HEK293 (cell line): Measurements from ENCODE around the gene FHDC1.

Source experiments
- CTCF ChIA-PET: fragments of 350-600 bp; formaldehyde crosslinking; extraction: SDS; loops from one replicate; lab custom pipeline; 2021; ENCODE audit warnings: antibody characterized with exemption; lab: Yijun Ruan, JAX
- POLR2A ChIA-PET: fragments of 300-600 bp; formaldehyde crosslinking; extraction: SDS; loops from one replicate; lab custom pipeline; 2020; ENCODE audit warnings: antibody characterized with exemption, inconsistent platforms; lab: Yijun Ruan, JAX
- H3K27ac ChIP-seq: fragments of 200-500 bp; sonication (Bioruptor generic); 2 replicates; pipeline ENCODE4 v1.5.1; 2014; ENCODE audit warnings: low read depth, low read length, control low read depth, inconsistent platforms; ENCODE audit errors: extremely low read depth
- H3K36me3 ChIP-seq, 2 experiments: fragments of 200-500 bp in 1 of 2; sonication (Bioruptor generic) in 1 of 2; 1 replicate in 1 of 2; 2 replicates in 1 of 2; pipeline ENCODE4 v1.5.1; 2014 to 2017; ENCODE audit warnings: inconsistent platforms in 2 of 2, low read length in 2 of 2; ENCODE audit not compliant: control insufficient read depth in 2 of 2, insufficient read depth in 1 of 2
- H3K4me1 ChIP-seq: fragments of 200-500 bp; sonication (Bioruptor generic); 2 replicates; pipeline ENCODE4 v1.5.1; 2014; ENCODE audit warnings: mild to moderate bottlenecking, low read length, inconsistent platforms; ENCODE audit not compliant: control insufficient read depth, insufficient read depth
- H3K4me3 ChIP-seq: 2 replicates; pipeline ENCODE4 v1.5.1; 2011; ENCODE audit warnings: low read depth, mild to moderate bottlenecking, control low read depth, low read length, moderate library complexity
- H3K9me3 ChIP-seq: fragments of 200-500 bp; sonication (Bioruptor generic); 2 replicates; pipeline ENCODE4 v1.5.1; 2014; ENCODE audit warnings: low read depth, low read length, inconsistent platforms; ENCODE audit not compliant: control insufficient read depth, insufficient read depth
- GLIS1 ChIP-seq: fragments of 450-650 bp; formaldehyde crosslinking; IDR thresholded peaks from 2 replicates; pipeline ENCODE4 v1.5.1; 2016; ENCODE audit warnings: missing biosample characterization, missing genetic modification characterization
- GLIS2 ChIP-seq: fragments of 450-650 bp; formaldehyde crosslinking; IDR thresholded peaks from 2 replicates; pipeline ENCODE4 v1.5.1; 2016; ENCODE audit warnings: missing biosample characterization, missing genetic modification characterization
- KLF10 ChIP-seq: fragments of 450-650 bp; IDR thresholded peaks from 2 replicates; pipeline ENCODE4 v1.5.1; 2018; ENCODE audit warnings: missing biosample characterization, mild to moderate bottlenecking, missing genetic modification characterization
- MZF1 ChIP-seq: fragments of 450-650 bp; formaldehyde crosslinking; IDR thresholded peaks from 2 replicates; pipeline ENCODE4 v1.5.1; 2017; ENCODE audit warnings: missing biosample characterization, missing genetic modification characterization, borderline replicate concordance
- PRDM1 ChIP-seq: fragments of 450-650 bp; formaldehyde crosslinking; IDR thresholded peaks from 2 replicates; pipeline ENCODE4; 2016; ENCODE audit warnings: missing biosample characterization, missing genetic modification characterization
- REPIN1 ChIP-seq: fragments of 450-650 bp; formaldehyde crosslinking; IDR thresholded peaks from 2 replicates; pipeline ENCODE4 v1.5.1; 2017; ENCODE audit warnings: missing biosample characterization, missing genetic modification characterization, low read depth
- SCRT2 ChIP-seq: fragments of 450-650 bp; formaldehyde crosslinking; IDR thresholded peaks from 2 replicates; pipeline ENCODE4 v1.5.1; 2016; ENCODE audit warnings: missing biosample characterization, missing genetic modification characterization
- YY2 ChIP-seq: fragments of 450-650 bp; formaldehyde crosslinking; IDR thresholded peaks from 2 replicates; pipeline ENCODE4 v1.5.1; 2016; ENCODE audit warnings: missing biosample characterization, missing genetic modification characterization
- ZBTB10 ChIP-seq: fragments of 450-650 bp; formaldehyde crosslinking; IDR thresholded peaks from 2 replicates; pipeline ENCODE4 v1.5.1; 2016; ENCODE audit warnings: missing biosample characterization, missing genetic modification characterization
- ZBTB7A ChIP-seq: fragments of 450-650 bp; formaldehyde crosslinking; IDR thresholded peaks from 2 replicates; pipeline ENCODE4 v1.5.1; 2016; ENCODE audit warnings: low read depth, missing biosample characterization, missing genetic modification characterization
- ZEB2 ChIP-seq: fragments of 450-650 bp; formaldehyde crosslinking; IDR thresholded peaks from 2 replicates; pipeline ENCODE4 v1.5.1; 2016; ENCODE audit warnings: missing biosample characterization, missing genetic modification characterization
- ZFP3 ChIP-seq: fragments of 450-650 bp; formaldehyde crosslinking; IDR thresholded peaks from 2 replicates; pipeline ENCODE4 v1.5.1; 2016; ENCODE audit warnings: low read depth, missing biosample characterization, missing genetic modification characterization
- ZIC2 ChIP-seq: fragments of 450-650 bp; formaldehyde crosslinking; IDR thresholded peaks from 2 replicates; pipeline ENCODE4 v1.5.1; 2016; ENCODE audit warnings: missing biosample characterization, missing genetic modification characterization
- ZNF140 ChIP-seq: fragments of 450-650 bp; formaldehyde crosslinking; IDR thresholded peaks from 2 replicates; pipeline ENCODE4 v1.5.1; 2016; ENCODE audit warnings: missing biosample characterization, missing genetic modification characterization
- ZNF155 ChIP-seq: fragments of 450-650 bp; formaldehyde crosslinking; IDR thresholded peaks from 2 replicates; pipeline ENCODE4 v1.5.1; 2016; ENCODE audit warnings: missing biosample characterization, missing genetic modification characterization
- ZNF157 ChIP-seq: fragments of 450-650 bp; formaldehyde crosslinking; IDR thresholded peaks from 2 replicates; pipeline ENCODE4 v1.5.1; 2016; ENCODE audit warnings: missing biosample characterization, missing genetic modification characterization
- ZNF169 ChIP-seq: fragments of 450-650 bp; formaldehyde crosslinking; IDR thresholded peaks from 2 replicates; pipeline ENCODE4 v1.5.1; 2016; ENCODE audit warnings: missing biosample characterization, missing genetic modification characterization
- ZNF223 ChIP-seq: fragments of 450-650 bp; formaldehyde crosslinking; IDR thresholded peaks from 2 replicates; pipeline ENCODE4 v1.5.1; 2016; ENCODE audit warnings: missing biosample characterization, missing genetic modification characterization
- ZNF426 ChIP-seq: fragments of 450-650 bp; formaldehyde crosslinking; IDR thresholded peaks from 2 replicates; pipeline ENCODE4 v1.5.1; 2017; ENCODE audit warnings: missing biosample characterization, missing genetic modification characterization, mild to moderate bottlenecking, inconsistent platforms, moderate library complexity
- ZNF48 ChIP-seq: fragments of 450-650 bp; formaldehyde crosslinking; IDR thresholded peaks from 2 replicates; pipeline ENCODE4 v1.5.1; 2016; ENCODE audit warnings: missing biosample characterization, missing genetic modification characterization
- ZNF544 ChIP-seq: fragments of 450-650 bp; formaldehyde crosslinking; IDR thresholded peaks from 2 replicates; pipeline ENCODE4 v1.5.0; 2017; ENCODE audit warnings: missing biosample characterization, missing genetic modification characterization
- ZNF555 ChIP-seq: fragments of 450-650 bp; formaldehyde crosslinking; conservative IDR thresholded peaks from 2 replicates; pipeline ENCODE4 v1.5.1; 2017; ENCODE audit warnings: missing biosample characterization, mild to moderate bottlenecking, missing genetic modification characterization, inconsistent platforms
- ZNF560 ChIP-seq: fragments of 450-650 bp; formaldehyde crosslinking; IDR thresholded peaks from 2 replicates; pipeline ENCODE4 v1.5.1; 2017; ENCODE audit warnings: missing biosample characterization, missing genetic modification characterization, borderline replicate concordance
- ZNF596 ChIP-seq: fragments of 450-650 bp; IDR thresholded peaks from 2 replicates; pipeline ENCODE4 v1.5.0; 2018; ENCODE audit warnings: missing biosample characterization, mild to moderate bottlenecking, missing genetic modification characterization, moderate library complexity
- ZNF624 ChIP-seq: fragments of 450-650 bp; formaldehyde crosslinking; IDR thresholded peaks from 2 replicates; pipeline ENCODE4 v1.5.1; 2017; ENCODE audit warnings: missing biosample characterization, missing genetic modification characterization
- TF ChIP-seq, protein P1 (sequence below): fragments of 450-650 bp; formaldehyde crosslinking; IDR thresholded peaks from 2 replicates; pipeline ENCODE4 v1.5.1; 2017; ENCODE audit warnings: missing biosample characterization, missing genetic modification characterization

FHDC1 gene

DNA sequence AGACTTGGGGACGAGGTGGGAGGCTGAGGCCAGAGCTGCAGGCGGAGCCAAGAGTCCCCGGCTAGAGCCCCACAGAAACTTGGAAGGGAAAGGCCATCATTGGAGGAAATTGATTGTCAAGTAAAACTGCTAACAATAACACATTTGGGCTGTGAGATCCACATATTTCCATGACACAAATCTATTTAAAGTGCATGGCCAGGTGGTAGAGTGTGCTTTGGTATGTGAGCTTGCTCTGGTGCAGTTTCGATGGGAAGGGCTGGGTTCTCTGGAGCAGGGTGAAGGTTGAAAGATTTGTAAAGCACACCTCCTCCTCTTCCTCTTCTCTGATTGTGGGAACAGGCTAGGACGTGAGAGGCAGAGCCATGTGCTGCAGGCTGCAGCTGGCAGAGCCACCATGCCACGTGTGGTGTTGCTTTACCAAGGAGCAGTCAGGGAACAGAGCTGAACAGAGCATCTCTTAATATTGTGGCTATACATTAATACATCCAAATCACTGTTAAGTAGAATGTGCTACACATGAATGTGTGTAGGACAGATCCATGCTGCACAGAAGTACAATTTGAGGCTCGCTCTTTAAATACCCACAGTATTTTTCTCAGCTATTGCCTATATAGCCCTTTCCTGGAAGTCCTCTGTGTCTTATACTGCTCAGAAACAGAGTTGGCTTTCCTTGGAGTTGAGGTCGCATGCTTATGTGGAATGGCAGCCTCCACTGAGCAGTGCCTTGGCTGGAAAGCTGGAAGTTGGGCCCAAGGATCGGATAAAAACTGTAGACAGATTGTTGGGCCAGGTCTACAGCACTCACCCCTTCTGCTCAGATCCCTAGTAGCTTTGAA is 37.7 kb downstream of the FHDC1 start:
- H3K4me3 ChIP-seq, result no peak overlapping the region
- H3K9me3 ChIP-seq, result no peaks in the 10 kb centered on the region
- H3K36me3 ChIP-seq, result no peaks in the 10 kb centered on the region
- H3K4me1 ChIP-seq, result no peaks in the 10 kb centered on the region
- TF ChIP-seq YY2 (tag by site-specific recombination), result no peak
- no peak for TF ChIP-seq ZNF155 (tag by site-specific recombination)
- TF ChIP-seq ZNF223 (tag by site-specific recombination), result no peak
- TF ChIP-seq, all 188 proteins: peak for 0
- H3K27ac ChIP-seq, result no peak overlapping the region
- CTCF ChIA-PET, result no interaction called here
- POLR2A ChIA-PET, result no interaction called here

- TF ChIP-seq REPIN1 (tag by site-specific recombination) (no peak), MZF1 (tag by site-specific recombination) (no peak), SCRT2 (no peak), ZNF624 (no peak), ZIC2 (tag by site-specific recombination) (no peak), ZNF596 (tag by site-specific recombination) (no peak), ZNF560 (tag by site-specific recombination) (no peak), ZNF544 (tag by site-specific recombination) (no peak), KLF10 (tag by site-specific recombination) (no peak)
- TF ChIP-seq, all 188 proteins: peak for 0
- Histone ChIP-seq H3K4me3 (no peak overlapping the region), H3K9me3 (no peaks in the 10 kb centered on the region), H3K36me3 (no peaks in the 10 kb centered on the region), H3K27ac (no peak overlapping the region), H3K4me1 (no peaks in the 10 kb centered on the region)
- POLR2A ChIA-PET, result no interaction called here
- CTCF ChIA-PET, result no interaction called here
Observed at GRCh38 chr4:152974468-152975379, 38.6 kb downstream of the FHDC1 start.

GRCh38 chr4:152975380-152976211 is 39.5 kb downstream of the FHDC1 start:
- ChIA-PET POLR2A (no interaction called here), CTCF (interaction anchor here (0.6 kb wide), 1 partner anchor 105 kb away, joined by 3 read pairs; no protein-coding TSS in a partner anchor)
- Histone ChIP-seq H3K9me3 (no peaks in the 10 kb centered on the region), H3K4me1 (no peaks in the 10 kb centered on the region), H3K36me3 (no peaks in the 10 kb centered on the region), H3K27ac (no peak overlapping the region), H3K4me3 (no peak overlapping the region)
- TF ChIP-seq ZNF140 (tag by site-specific recombination) (no peak), ZNF48 (no peak), ZBTB7A (tag by site-specific recombination) (no peak), ZNF157 (tag by site-specific recombination) (no peak), ZEB2 (tag by site-specific recombination) (no peak), ZNF169 (tag by site-specific recombination) (no peak), ZBTB10 (tag by site-specific recombination) (no peak), GLIS1 (no peak), GLIS2 (no peak), ZNF555 (tag by site-specific recombination) (no peak), ZFP3 (tag by site-specific recombination) (no peak), ZNF426 (tag by site-specific recombination) (no peak), PRDM1 (tag by site-specific recombination) (no peak)
- TF ChIP-seq, protein P1, sequence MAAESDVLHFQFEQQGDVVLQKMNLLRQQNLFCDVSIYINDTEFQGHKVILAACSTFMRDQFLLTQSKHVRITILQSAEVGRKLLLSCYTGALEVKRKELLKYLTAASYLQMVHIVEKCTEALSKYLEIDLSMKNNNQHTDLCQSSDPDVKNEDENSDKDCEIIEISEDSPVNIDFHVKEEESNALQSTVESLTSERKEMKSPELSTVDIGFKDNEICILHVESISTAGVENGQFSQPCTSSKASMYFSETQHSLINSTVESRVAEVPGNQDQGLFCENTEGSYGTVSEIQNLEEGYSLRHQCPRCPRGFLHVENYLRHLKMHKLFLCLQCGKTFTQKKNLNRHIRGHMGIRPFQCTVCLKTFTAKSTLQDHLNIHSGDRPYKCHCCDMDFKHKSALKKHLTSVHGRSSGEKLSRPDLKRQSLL (tag by site-specific recombination), result no peak
